Keratinocyte (primary cell): ENCODE measurements around the gene CDH13. TPM values are rescaled to one million over a fixed set of nuclear protein-coding genes. Genes with fewer than 3 reads are reported as not detected.

Experiments used
- DNase-seq: peaks from one replicate; pipeline ENCODE4 v3.0.0-alpha.2; 2011; ENCODE audit warnings: low read depth, missing footprints, low spot score
- FAIRE-seq: peaks from 2 replicates; lab custom pipeline; 2011; peaks lifted over from hg19 to GRCh38; lab: Jason Lieb, UNC
- H2AFZ ChIP-seq: 2 replicates; pipeline ENCODE4 v1.6.0; 2012; ENCODE audit warnings: low read length, control low read depth, inconsistent platforms; ENCODE audit not compliant: control insufficient read depth
- H3K27ac ChIP-seq: 2 replicates; pipeline ENCODE4 v1.5.1; 2011; ENCODE audit warnings: low read length; ENCODE audit not compliant: control insufficient read depth, insufficient read depth
- H3K27me3 ChIP-seq: 3 replicates; pipeline ENCODE4 v1.6.0; 2011; ENCODE audit warnings: low read length; ENCODE audit not compliant: control insufficient read depth, insufficient read depth; ENCODE audit errors: extremely low read depth
- H3K36me3 ChIP-seq, 2 experiments: 2 replicates in 1 of 2; 3 replicates in 1 of 2; pipeline ENCODE4 v1.5.1; 2011; ENCODE audit warnings: low read length in 2 of 2, mild to moderate bottlenecking in 1 of 2; ENCODE audit not compliant: control insufficient read depth in 2 of 2, insufficient read depth in 2 of 2; ENCODE audit errors: extremely low read depth in 1 of 2
- H3K4me1 ChIP-seq: 3 replicates; pipeline ENCODE4 v1.5.1; 2011; ENCODE audit warnings: low read length; ENCODE audit not compliant: control insufficient read depth, insufficient read depth; ENCODE audit errors: extremely low read depth
- H3K4me2 ChIP-seq: 3 replicates; pipeline ENCODE4 v1.6.0; 2011; ENCODE audit warnings: low read depth, low read length; ENCODE audit not compliant: control insufficient read depth, insufficient read depth; ENCODE audit errors: extremely low read depth
- H3K4me3 ChIP-seq, 3 experiments: fragments of 200-600 bp in 1 of 3; sonication (generic) in 1 of 3; 2 replicates in 2 of 3; 3 replicates in 1 of 3; pipeline ENCODE4 v1.5.1; 2011 to 2016; ENCODE audit warnings: low read length in 3 of 3, mild to moderate bottlenecking in 3 of 3, control low read depth in 2 of 3, inconsistent platforms in 1 of 3, low read depth in 1 of 3, mixed read lengths in 1 of 3, mixed run types in 1 of 3, moderate library complexity in 1 of 3; ENCODE audit not compliant: control insufficient read depth in 2 of 3, insufficient read depth in 2 of 3; ENCODE audit errors: extremely low read depth in 1 of 3
- H3K79me2 ChIP-seq: 2 replicates; pipeline ENCODE4 v1.6.0; 2012; ENCODE audit warnings: low read length; ENCODE audit not compliant: control insufficient read depth, insufficient read depth
- H3K9ac ChIP-seq: 3 replicates; pipeline ENCODE4 v1.6.0; 2011; ENCODE audit warnings: low read length; ENCODE audit not compliant: control insufficient read depth, insufficient read depth; ENCODE audit errors: extremely low read depth
- H3K9me1 ChIP-seq: 3 replicates; pipeline ENCODE4 v1.6.0; 2011; ENCODE audit warnings: low read length; ENCODE audit not compliant: control insufficient read depth, insufficient read depth; ENCODE audit errors: extremely low read depth
- H3K9me3 ChIP-seq: 2 replicates; pipeline ENCODE4 v1.5.1; 2012; ENCODE audit warnings: low read depth, low read length; ENCODE audit not compliant: control insufficient read depth
- H4K20me1 ChIP-seq: 3 replicates; pipeline ENCODE4 v1.6.0; 2011; ENCODE audit warnings: low read length; ENCODE audit not compliant: control insufficient read depth, insufficient read depth; ENCODE audit errors: extremely low read depth
- EZH2 ChIP-seq: IDR thresholded peaks from one replicate; pipeline ENCODE4 v1.6.1; 2012; ENCODE audit warnings: inconsistent platforms, mild to moderate bottlenecking, low read length, moderate library complexity
- dilution Hi-C: fragments of 300-500 bp; cut with MboI; formaldehyde crosslinking; loops from one replicate; pipeline ENCODE4 v1.7.0; 2020; ENCODE audit warnings: low sequenced_read_pairs; ENCODE audit not compliant: extremely low pct_ligation_motif_present
- polyA plus RNA-seq, 5 experiments: library from polyadenylated mRNA; depleted of rRNA in 3 of 5; stranded (reverse) in 3 of 5; stranded (forward) in 1 of 5; unstranded in 1 of 5; fragments of >200 nt; gene quantifications; 1 replicate in 1 of 5; 2 replicates in 3 of 5; 3 replicates in 1 of 5; pipeline versions ENCODE4 v1.2.1 to v1.2.3, GENCODE V29; 2011 to 2012; ENCODE audit warnings: missing spikeins in 2 of 5, low read depth in 1 of 5, low replicate concordance in 1 of 5
- TF ChIP-seq, protein P1 (sequence below), 3 experiments: IDR thresholded peaks in 1 of 3; conservative IDR thresholded peaks in 1 of 3; optimal IDR thresholded peaks in 1 of 3; 2 replicates in 2 of 3; 3 replicates in 1 of 3; pipeline versions ENCODE3 to v1.5.1; 2011; ENCODE audit warnings: low read length in 3 of 3, mild to moderate bottlenecking in 3 of 3, moderate library complexity in 2 of 3, control low read depth in 1 of 3, inconsistent platforms in 1 of 3; ENCODE audit not compliant: insufficient read depth in 2 of 3; ENCODE audit errors: extremely low read depth in 1 of 3

CDH13 gene
- polyA plus RNA-seq, 1 donor (not counting 4 experiments of a cell fraction or from before 2014, with no cell fraction given), result 111 TPM

DNA sequence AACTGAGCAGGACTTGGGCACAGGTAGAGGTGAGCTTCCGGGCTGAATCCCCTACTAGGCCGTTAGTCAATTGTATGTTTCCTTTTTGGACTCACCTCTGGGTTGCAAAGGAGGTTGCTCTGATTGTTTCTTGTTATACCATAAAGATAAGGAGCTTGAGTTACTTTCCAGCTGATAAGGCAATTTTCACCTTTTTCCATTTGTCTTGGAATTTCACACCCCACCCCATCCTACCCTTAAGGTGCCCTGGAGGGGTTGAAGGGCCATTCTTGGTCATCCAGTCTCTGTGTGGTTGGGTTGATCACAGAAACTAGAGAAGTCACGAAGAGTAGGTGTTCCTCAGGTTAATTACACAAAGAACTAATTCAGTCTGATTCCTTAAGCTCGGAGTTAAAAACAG, 162.2 kb downstream of the CDH13 start:
- Histone ChIP-seq H3K9me3 (no peaks in the 10 kb centered on the region), H3K4me1 (no peaks in the 10 kb centered on the region), H3K4me2 (no peak overlapping the region), H4K20me1 (peaks cover 3% of the 10 kb centered on the region), H3K4me3 (no peak overlapping the region), H2AFZ (no peak overlapping the region), H3K79me2 (no peaks in the 10 kb centered on the region), H3K27me3 (no peaks in the 10 kb centered on the region), H3K9me1 (no peaks in the 10 kb centered on the region), H3K9ac (no peak overlapping the region), H3K27ac (no peak overlapping the region), H3K36me3 (peaks cover 2 to 5% of the 10 kb centered on the region in 2 experiments)
- dilution Hi-C loops, result no loop called here
- TF ChIP-seq, protein P1, sequence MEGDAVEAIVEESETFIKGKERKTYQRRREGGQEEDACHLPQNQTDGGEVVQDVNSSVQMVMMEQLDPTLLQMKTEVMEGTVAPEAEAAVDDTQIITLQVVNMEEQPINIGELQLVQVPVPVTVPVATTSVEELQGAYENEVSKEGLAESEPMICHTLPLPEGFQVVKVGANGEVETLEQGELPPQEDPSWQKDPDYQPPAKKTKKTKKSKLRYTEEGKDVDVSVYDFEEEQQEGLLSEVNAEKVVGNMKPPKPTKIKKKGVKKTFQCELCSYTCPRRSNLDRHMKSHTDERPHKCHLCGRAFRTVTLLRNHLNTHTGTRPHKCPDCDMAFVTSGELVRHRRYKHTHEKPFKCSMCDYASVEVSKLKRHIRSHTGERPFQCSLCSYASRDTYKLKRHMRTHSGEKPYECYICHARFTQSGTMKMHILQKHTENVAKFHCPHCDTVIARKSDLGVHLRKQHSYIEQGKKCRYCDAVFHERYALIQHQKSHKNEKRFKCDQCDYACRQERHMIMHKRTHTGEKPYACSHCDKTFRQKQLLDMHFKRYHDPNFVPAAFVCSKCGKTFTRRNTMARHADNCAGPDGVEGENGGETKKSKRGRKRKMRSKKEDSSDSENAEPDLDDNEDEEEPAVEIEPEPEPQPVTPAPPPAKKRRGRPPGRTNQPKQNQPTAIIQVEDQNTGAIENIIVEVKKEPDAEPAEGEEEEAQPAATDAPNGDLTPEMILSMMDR (optimal IDR thresholded peaks at IDR 0.05 in 1 of 3, IDR thresholded peaks at IDR 0.05 in 1 of 3, conservative IDR thresholded peaks at IDR 0.05 in 1 of 3; ENCODE audit: extremely low read depth in 1 of 3, insufficient read depth in 2 of 3, low read length in 3 of 3), result no peak
- TF ChIP-seq EZH2, result no peak
- no peak for DNase-seq
- FAIRE-seq, result no peak

- H3K27ac ChIP-seq, result no peak overlapping the region
- DNase-seq (no peak), FAIRE-seq (no peak)
- no peak for TF ChIP-seq EZH2
- TF ChIP-seq, protein P1 (optimal IDR thresholded peaks at IDR 0.05 in 1 of 3, IDR thresholded peaks at IDR 0.05 in 1 of 3, conservative IDR thresholded peaks at IDR 0.05 in 1 of 3; ENCODE audit: extremely low read depth in 1 of 3, insufficient read depth in 2 of 3, low read length in 3 of 3), result no peak
- no peaks in the 10 kb centered on the region for H3K9me1 ChIP-seq
- H3K4me1 ChIP-seq, result no peaks in the 10 kb centered on the region
- H3K4me2 ChIP-seq, result no peak overlapping the region
- H3K79me2 ChIP-seq, result no peaks in the 10 kb centered on the region
- peaks cover 4 to 5% of the 10 kb centered on the region in 2 experiments for H3K36me3 ChIP-seq
- dilution Hi-C loops, result no loop called here
- no peaks in the 10 kb centered on the region for H3K9me3 ChIP-seq
- no peaks in the 10 kb centered on the region for H3K27me3 ChIP-seq
- H4K20me1 ChIP-seq, result no peaks in the 10 kb centered on the region
- H2AFZ ChIP-seq, result no peak overlapping the region
- no peak overlapping the region for H3K9ac ChIP-seq
- no peak overlapping the region for H3K4me3 ChIP-seq
These were observed 165.9 kb downstream of the CDH13 start for GRCh38 chr16:82792693-82793092.
